OCI-LY3 (cell line): ENCODE measurements around the gene ARHGEF28.

ENCODE experiments used
- H2AFZ ChIP-seq: fragments of 200-600, 300-600 bp; shearing (Covaris generic); 2 replicates; pipeline ENCODE4 v1.6.0; 2014; ENCODE audit warnings: antibody characterized with exemption, low read depth, low read length
- H3K27ac ChIP-seq: fragments of 200-600, 300-600 bp; sonication (generic); 2 replicates; pipeline ENCODE4 v1.5.1; 2014; ENCODE audit warnings: mild to moderate bottlenecking, low read length, moderate library complexity, mixed read lengths
- H3K27me3 ChIP-seq: fragments of 200-600, 300-600 bp; sonication (generic); 2 replicates; pipeline ENCODE4 v1.6.1; 2014; ENCODE audit warnings: low read depth, low read length, mixed read lengths
- H3K36me3 ChIP-seq: fragments of 200-600, 300-600 bp; sonication (generic); replicated peaks from 2 replicates; pipeline ENCODE3; 2014; ENCODE audit warnings: low read depth, low read length, mixed read lengths
- H3K4me1 ChIP-seq: fragments of 300-600, 200-600 bp; sonication (generic); 2 replicates; pipeline ENCODE4 v1.6.1; 2014; ENCODE audit warnings: low read length, mixed read lengths
- H3K4me2 ChIP-seq: fragments of 200-600, 300-600 bp; sonication (generic); 2 replicates; pipeline ENCODE4 v1.6.1; 2014; ENCODE audit warnings: low read length, mixed read lengths
- H3K4me3 ChIP-seq: fragments of 300-600, 200-600 bp; sonication (generic); 2 replicates; pipeline ENCODE4 v1.5.1; 2014; ENCODE audit warnings: antibody characterized with exemption, mild to moderate bottlenecking, low read length, moderate library complexity
- H3K79me2 ChIP-seq: fragments of 300-600, 200-600 bp; shearing (Covaris generic); 2 replicates; pipeline ENCODE4 v1.6.1; 2014; ENCODE audit warnings: mild to moderate bottlenecking, low read length, mixed read lengths
- H3K9ac ChIP-seq: fragments of 300-600, 200-600 bp; shearing (Covaris generic); 2 replicates; pipeline ENCODE4 v1.6.0; 2014; ENCODE audit warnings: mild to moderate bottlenecking, low read length, moderate library complexity
- H3K9me3 ChIP-seq: fragments of 200-600, 300-600 bp; shearing (Covaris generic); 2 replicates; pipeline ENCODE4 v1.6.1; 2014; ENCODE audit warnings: low read length, mixed read lengths; ENCODE audit not compliant: insufficient read depth
- H4K20me1 ChIP-seq: fragments of 200-600, 300-600 bp; sonication (generic); 2 replicates; pipeline ENCODE4 v1.6.1; 2016; ENCODE audit warnings: low read length, mixed read lengths; ENCODE audit not compliant: insufficient read depth
- EZH2phosphoT487 ChIP-seq: fragments of 200-600 bp; shearing (Covaris generic); IDR thresholded peaks from 2 replicates; pipeline ENCODE4 v1.6.1; 2018; ENCODE audit warnings: antibody characterized with exemption, mixed run types, low read depth
- TF ChIP-seq, protein P1 (sequence below): fragments of 200-600, 300-600 bp; sonication (generic); IDR thresholded peaks from 2 replicates; pipeline ENCODE4 v1.5.1; 2014; ENCODE audit warnings: antibody characterized with exemption, low read length, low read depth

ARHGEF28 gene

DNA sequence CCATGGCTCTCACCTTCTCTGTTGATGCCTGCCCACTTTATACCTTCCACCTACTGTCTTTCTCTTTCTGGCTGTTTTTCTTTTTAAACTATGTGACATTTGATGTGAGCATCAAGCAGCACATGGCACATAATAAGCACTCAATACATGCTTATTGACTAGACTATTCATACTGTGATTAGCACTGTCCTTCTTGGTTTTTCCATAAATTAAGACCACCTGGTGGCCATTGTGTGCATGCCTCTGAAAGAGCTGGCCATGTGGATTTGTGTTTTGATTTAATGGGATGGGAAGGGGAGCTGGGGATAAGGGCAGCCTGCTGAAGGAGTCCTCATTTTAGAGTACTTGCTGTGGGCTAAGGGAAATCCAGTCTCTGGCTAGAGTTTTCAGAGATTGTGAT is 79.4 kb downstream of the ARHGEF28 start:
- no peak for TF ChIP-seq EZH2phosphoT487
- TF ChIP-seq, protein P1, sequence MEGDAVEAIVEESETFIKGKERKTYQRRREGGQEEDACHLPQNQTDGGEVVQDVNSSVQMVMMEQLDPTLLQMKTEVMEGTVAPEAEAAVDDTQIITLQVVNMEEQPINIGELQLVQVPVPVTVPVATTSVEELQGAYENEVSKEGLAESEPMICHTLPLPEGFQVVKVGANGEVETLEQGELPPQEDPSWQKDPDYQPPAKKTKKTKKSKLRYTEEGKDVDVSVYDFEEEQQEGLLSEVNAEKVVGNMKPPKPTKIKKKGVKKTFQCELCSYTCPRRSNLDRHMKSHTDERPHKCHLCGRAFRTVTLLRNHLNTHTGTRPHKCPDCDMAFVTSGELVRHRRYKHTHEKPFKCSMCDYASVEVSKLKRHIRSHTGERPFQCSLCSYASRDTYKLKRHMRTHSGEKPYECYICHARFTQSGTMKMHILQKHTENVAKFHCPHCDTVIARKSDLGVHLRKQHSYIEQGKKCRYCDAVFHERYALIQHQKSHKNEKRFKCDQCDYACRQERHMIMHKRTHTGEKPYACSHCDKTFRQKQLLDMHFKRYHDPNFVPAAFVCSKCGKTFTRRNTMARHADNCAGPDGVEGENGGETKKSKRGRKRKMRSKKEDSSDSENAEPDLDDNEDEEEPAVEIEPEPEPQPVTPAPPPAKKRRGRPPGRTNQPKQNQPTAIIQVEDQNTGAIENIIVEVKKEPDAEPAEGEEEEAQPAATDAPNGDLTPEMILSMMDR: no peak

DNA sequence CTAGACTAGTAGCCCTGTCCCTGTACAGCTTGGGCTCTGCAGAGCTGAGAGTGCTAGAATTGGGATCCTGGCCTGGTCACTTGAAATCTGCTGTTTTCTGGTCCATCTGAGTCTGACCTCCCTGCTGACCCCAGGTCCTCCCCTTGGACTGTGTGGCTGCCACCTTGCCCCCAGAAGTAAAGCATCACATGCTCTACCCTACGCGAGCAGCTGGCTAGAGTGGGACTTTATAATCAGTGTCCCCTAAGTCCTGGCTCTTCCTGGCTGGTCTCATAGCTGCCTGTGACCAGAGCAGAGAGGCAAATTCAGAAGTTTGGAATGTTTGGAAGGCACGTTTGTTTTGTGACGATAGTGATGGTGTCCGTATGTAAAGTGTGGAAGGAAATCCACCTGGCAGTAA is 81.0 kb downstream of the ARHGEF28 start:
- no peaks in the 10 kb centered on the region for H4K20me1 ChIP-seq
- H3K9ac ChIP-seq: no peak overlapping the region
- H3K4me2 ChIP-seq: no peak overlapping the region
- no peak overlapping the region for H3K4me3 ChIP-seq
- no peaks in the 10 kb centered on the region for H3K4me1 ChIP-seq
- no peak for TF ChIP-seq EZH2phosphoT487
- TF ChIP-seq, protein P1: no peak
- H3K36me3 ChIP-seq: no peaks in the 10 kb centered on the region
- H3K79me2 ChIP-seq: no peaks in the 10 kb centered on the region
- no peaks in the 10 kb centered on the region for H3K9me3 ChIP-seq
- H3K27me3 ChIP-seq: no peaks in the 10 kb centered on the region
- no peak overlapping the region for H2AFZ ChIP-seq
- no peak overlapping the region for H3K27ac ChIP-seq

More for the DNA sequence above, 79.4 kb downstream of the ARHGEF28 start:
- no peaks in the 10 kb centered on the region for H3K4me1 ChIP-seq
- H3K4me3 ChIP-seq: no peak overlapping the region
- no peak overlapping the region for H2AFZ ChIP-seq
- no peaks in the 10 kb centered on the region for H3K9me3 ChIP-seq
- no peak overlapping the region for H3K27ac ChIP-seq
- no peak overlapping the region for H3K9ac ChIP-seq
- no peak overlapping the region for H3K4me2 ChIP-seq
- no peaks in the 10 kb centered on the region for H3K27me3 ChIP-seq
- H3K36me3 ChIP-seq: no peaks in the 10 kb centered on the region
- no peaks in the 10 kb centered on the region for H4K20me1 ChIP-seq
- no peaks in the 10 kb centered on the region for H3K79me2 ChIP-seq

DNA sequence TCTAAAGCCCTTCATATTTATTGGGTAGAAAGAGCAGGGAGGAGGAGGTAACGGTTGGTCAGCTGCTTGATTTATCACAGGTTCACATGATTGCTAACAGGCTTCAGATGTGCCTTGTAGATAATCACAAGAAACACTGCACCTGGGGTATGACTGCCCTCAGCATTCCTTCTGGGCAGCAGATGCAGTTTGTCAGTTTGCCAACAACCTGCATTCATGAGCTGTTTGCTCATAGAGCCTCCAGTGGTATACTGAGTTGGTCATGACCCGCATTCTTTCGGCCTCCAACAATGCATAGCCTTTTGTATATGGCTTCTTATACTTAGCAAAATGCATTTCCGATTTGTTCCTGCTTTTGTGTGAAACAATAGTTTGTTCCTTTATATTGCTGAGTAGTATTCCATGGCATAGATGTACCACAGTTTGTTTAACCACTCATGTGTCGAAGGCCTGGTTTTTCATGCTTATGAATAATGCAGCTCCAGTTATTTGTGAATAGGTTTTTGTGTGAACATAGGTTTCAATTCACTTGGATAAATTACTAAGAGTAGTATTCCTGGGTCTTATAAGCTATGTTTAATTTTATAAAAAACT is 83.6 kb downstream of the ARHGEF28 start:
- Histone ChIP-seq H3K27ac (no peak overlapping the region), H3K9me3 (no peaks in the 10 kb centered on the region), H3K36me3 (no peaks in the 10 kb centered on the region), H4K20me1 (no peaks in the 10 kb centered on the region), H2AFZ (no peak overlapping the region), H3K4me3 (no peak overlapping the region), H3K4me1 (no peaks in the 10 kb centered on the region), H3K9ac (no peak overlapping the region), H3K27me3 (no peaks in the 10 kb centered on the region), H3K79me2 (no peaks in the 10 kb centered on the region), H3K4me2 (no peak overlapping the region)
- no peak for TF ChIP-seq EZH2phosphoT487
- TF ChIP-seq, protein P1: no peak

DNA sequence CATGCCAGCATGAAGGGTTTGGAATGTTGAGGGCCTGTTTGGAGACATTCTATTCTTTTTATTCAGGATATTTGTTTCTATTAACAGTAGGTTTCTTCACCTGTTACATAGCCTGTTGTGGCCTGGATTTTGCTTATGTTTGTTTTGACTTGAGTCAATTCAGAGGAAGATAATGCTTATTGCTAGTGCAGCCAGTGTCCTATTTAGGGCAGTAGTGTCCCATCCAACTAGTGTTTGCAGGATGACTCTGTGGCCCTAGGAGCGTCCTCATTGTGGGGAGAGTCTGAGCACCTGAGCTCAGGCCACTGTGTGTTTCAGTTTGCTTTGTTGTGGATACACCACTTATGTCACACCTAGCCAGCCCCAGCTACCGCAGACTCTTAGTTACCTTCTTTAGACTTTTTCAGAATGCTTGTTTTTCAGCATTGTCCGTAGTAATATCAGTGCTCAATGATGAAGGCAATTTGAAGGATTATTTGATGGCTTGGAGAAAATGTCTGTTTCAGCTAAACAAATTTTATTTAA is 90.3 kb downstream of the ARHGEF28 start:
- TF ChIP-seq, protein P1: no peak
- no peak for TF ChIP-seq EZH2phosphoT487
- Histone ChIP-seq H3K9ac (no peak overlapping the region), H3K4me2 (no peak overlapping the region), H2AFZ (no peak overlapping the region), H3K9me3 (no peaks in the 10 kb centered on the region), H3K4me3 (no peak overlapping the region), H3K27ac (no peak overlapping the region), H3K27me3 (no peaks in the 10 kb centered on the region), H3K4me1 (no peaks in the 10 kb centered on the region), H3K36me3 (no peaks in the 10 kb centered on the region), H3K79me2 (no peaks in the 10 kb centered on the region), H4K20me1 (no peaks in the 10 kb centered on the region)
